HEK293T (cell line): ENCODE data around the gene CEP162.
"Not testable (repeated sequence)": the region's sequence is repeated elsewhere in the genome, so short reads cannot be mapped to it uniquely, and the experiment has no call there.

Source experiments
- ARNT ChIP-seq: fragments of 450-650 bp; IDR thresholded peaks from 2 replicates; pipeline ENCODE4 v1.6.1; 2017; ENCODE audit warnings: mild to moderate bottlenecking
- BHLHE40 ChIP-seq: fragments of 450-650 bp; IDR thresholded peaks from 2 replicates; pipeline ENCODE4 v1.6.1; 2016; ENCODE audit warnings: mild to moderate bottlenecking, moderate library complexity, borderline replicate concordance
- CTBP1 ChIP-seq: fragments of 450-650 bp; IDR thresholded peaks from 2 replicates; pipeline ENCODE4 v1.6.1; 2016; ENCODE audit warnings: borderline replicate concordance
- ELF4 ChIP-seq: fragments of 450-650 bp; IDR thresholded peaks from 2 replicates; pipeline ENCODE4 v1.6.1; 2017; ENCODE audit warnings: antibody characterized with exemption
- FOXA1 ChIP-seq: fragments of 450-650 bp; IDR thresholded peaks from 2 replicates; pipeline ENCODE4 v1.6.1; 2016; ENCODE audit warnings: mild to moderate bottlenecking
- FOXM1 ChIP-seq: fragments of 450-650 bp; IDR thresholded peaks from 2 replicates; pipeline ENCODE4 v1.6.1; 2017; ENCODE audit warnings: mild to moderate bottlenecking, borderline replicate concordance
- HDGF ChIP-seq: fragments of 450-650 bp; IDR thresholded peaks from 2 replicates; pipeline ENCODE4 v1.6.1; 2017; ENCODE audit warnings: antibody characterized with exemption, borderline replicate concordance
- LEF1 ChIP-seq: fragments of 450-650 bp; IDR thresholded peaks from 2 replicates; pipeline ENCODE4 v1.6.1; 2017; ENCODE audit warnings: mild to moderate bottlenecking, borderline replicate concordance
- NFRKB ChIP-seq: fragments of 450-650 bp; IDR thresholded peaks from 2 replicates; pipeline ENCODE4 v1.6.1; 2016; ENCODE audit warnings: mild to moderate bottlenecking, moderate library complexity
- PKNOX1 ChIP-seq: fragments of 450-650 bp; IDR thresholded peaks from 2 replicates; pipeline ENCODE4 v1.6.1; 2016
- SP1 ChIP-seq: fragments of 450-650 bp; IDR thresholded peaks from 2 replicates; pipeline ENCODE4 v1.6.1; 2017
- SUZ12 ChIP-seq: fragments of 450-650 bp; IDR thresholded peaks from 2 replicates; pipeline ENCODE4 v1.6.1; 2016; ENCODE audit warnings: mild to moderate bottlenecking
- TARDBP ChIP-seq: fragments of 450-650 bp; IDR thresholded peaks from 2 replicates; pipeline ENCODE4 v1.6.1; 2016
- ZNF384 ChIP-seq: fragments of 450-650 bp; IDR thresholded peaks from 2 replicates; pipeline ENCODE4 v1.6.1; 2016

DNA sequence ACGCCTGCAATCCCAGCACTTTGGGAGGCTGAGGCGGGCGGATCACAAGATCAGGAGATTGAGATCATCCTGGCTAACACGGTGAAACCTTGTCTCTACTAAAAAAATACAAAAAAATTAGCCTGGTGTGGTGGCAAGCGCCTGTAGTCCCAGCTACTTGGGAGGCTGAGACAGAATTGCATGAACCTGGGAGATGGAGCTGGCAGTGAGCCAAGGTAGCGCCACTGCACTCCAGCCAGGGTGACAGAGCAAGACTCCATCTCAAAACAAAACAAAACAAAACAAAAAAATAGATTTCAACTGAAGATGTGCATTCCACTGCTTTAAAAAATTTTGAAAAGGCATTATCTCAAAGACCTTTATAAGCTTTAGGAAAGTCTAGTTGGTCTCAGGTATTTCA is 27.5 kb downstream of the CEP162 start:
- not testable (repeated sequence) for TF ChIP-seq PKNOX1, SP1, ELF4, CTBP1, HDGF, SUZ12, FOXM1, FOXA1, BHLHE40, TARDBP, LEF1, ARNT, NFRKB, ZNF384
